ENCODE data around the gene EXOC3L2. TPM values are rescaled to one million over a fixed set of nuclear protein-coding genes. Genes with fewer than 3 reads are reported as not detected.

Gene EXOC3L2
- total and polyA plus RNA-seq, 9 donors = 0.63 to 3.2 (median 1.2) TPM; not detected in 1

- Histone ChIP-seq H3K27me3 (no peaks in the 10 kb centered on the region), H3K27ac (no peak overlapping the region), H3K4me1 (ENCODE audit: insufficient read depth) (peaks cover 3% of the 10 kb centered on the region), H3K36me3 (no peaks in the 10 kb centered on the region), H3K4me3 (no peak overlapping the region), H3K9me3 (no peaks in the 10 kb centered on the region)
- WGBS, 3 donors = 96 to 97% (median 96%) methylated on average over 8 of the region's 8 CpGs
- no peak for DNase-seq
- intact Hi-C loops (cut with DNase I) = no loop called here
- no peak for TF ChIP-seq CTCF (IDR thresholded peaks at IDR 0.05)
These were observed 1.9 kb upstream of the EXOC3L2 start for GRCh38 chr19:45247136-45247535.

- H3K4me1 ChIP-seq (ENCODE audit: insufficient read depth) = peaks cover 3% of the 10 kb centered on the region
- no peaks in the 10 kb centered on the region for H3K9me3 ChIP-seq
- H3K27me3 ChIP-seq = no peaks in the 10 kb centered on the region
- no peak for TF ChIP-seq CTCF (IDR thresholded peaks at IDR 0.05)
- no peak overlapping the region for H3K27ac ChIP-seq
- intact Hi-C loops (cut with DNase I) = no loop called here
- H3K4me3 ChIP-seq = no peak overlapping the region
- no peaks in the 10 kb centered on the region for H3K36me3 ChIP-seq
- DNase-seq = no peak
- WGBS, 3 donors = 58 to 68% (median 63%) methylated on average over 4 of the region's 4 CpGs
These were observed 619 bp upstream of the EXOC3L2 start for GRCh38 chr19:45245826-45246225.

GRCh38 chr19:45244133-45244794 is 943 bp downstream of the EXOC3L2 start:
- H3K9me3 ChIP-seq = no peaks in the 10 kb centered on the region
- no peak overlapping the region for H3K4me3 ChIP-seq
- TF ChIP-seq EP300 (IDR thresholded peaks at IDR 0.05) = no peak
- no peak for TF ChIP-seq CTCF (IDR thresholded peaks at IDR 0.05)
- no peak for TF ChIP-seq POLR2A (IDR thresholded peaks at IDR 0.05)
- H3K27me3 ChIP-seq = no peaks in the 10 kb centered on the region
- H3K36me3 ChIP-seq = no peaks in the 10 kb centered on the region
- peaks cover 3% of the 10 kb centered on the region for H3K4me1 ChIP-seq (ENCODE audit: insufficient read depth)
- WGBS, 3 donors = 36 to 54% (median 42%) methylated on average over 15 of the region's 15 CpGs
- intact Hi-C loops (cut with DNase I) = no loop called here
- no peak overlapping the region for H3K27ac ChIP-seq
- no peak for DNase-seq

- no peak for DNase-seq
- Histone ChIP-seq H3K36me3 (no peaks in the 10 kb centered on the region), H3K27ac (no peak overlapping the region), H3K4me1 (ENCODE audit: insufficient read depth) (no peaks in the 10 kb centered on the region), H3K27me3 (no peaks in the 10 kb centered on the region), H3K4me3 (no peak overlapping the region), H3K9me3 (no peaks in the 10 kb centered on the region)
- no peak for TF ChIP-seq EP300 (IDR thresholded peaks at IDR 0.05)
- TF ChIP-seq CTCF (IDR thresholded peaks at IDR 0.05) = no peak
- TF ChIP-seq POLR2A (IDR thresholded peaks at IDR 0.05) = no peak
- intact Hi-C loops (cut with DNase I) = no loop called here
- 77 to 80% (median 79%) methylated on average over 13 of the region's 13 CpGs for WGBS, 3 donors
These were observed 2.0 kb downstream of the EXOC3L2 start for GRCh38 chr19:45243144-45243732.
